ENCODE measurements around the gene NDUFA8. TPM values are rescaled to one million over a fixed set of nuclear protein-coding genes. Genes with fewer than 3 reads are reported as not detected.

Gene NDUFA8
- total RNA-seq, 1 donor from 2014 or later = 46.1 TPM

DNA sequence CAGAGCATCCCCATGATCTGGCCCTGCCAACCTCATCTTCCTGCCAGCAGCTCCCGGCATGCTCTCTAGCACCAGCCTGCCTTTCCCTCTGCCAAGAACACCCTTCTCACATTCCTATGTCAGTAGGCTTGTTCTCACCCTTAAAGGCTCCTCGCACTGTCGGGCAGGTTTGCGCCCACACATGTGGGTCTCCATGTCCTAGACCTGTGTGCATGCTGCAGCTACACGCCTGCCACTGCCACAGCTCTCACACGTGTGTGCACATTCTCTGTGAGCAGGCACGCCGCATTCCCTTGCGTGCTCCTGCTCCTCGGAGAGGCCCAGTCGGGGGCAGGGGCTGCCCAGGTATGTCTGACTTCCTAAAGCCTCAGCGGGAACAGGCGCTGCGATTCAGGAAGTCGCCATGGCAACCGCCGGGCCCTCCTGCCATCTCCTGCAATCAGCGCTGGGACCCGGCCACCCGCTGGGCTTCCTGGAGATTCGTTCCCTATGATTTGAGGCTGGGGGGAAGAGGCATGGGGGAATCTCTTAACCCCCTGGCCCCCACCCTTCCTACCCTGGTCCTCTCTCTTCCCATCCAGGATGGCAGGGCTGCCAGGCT, 28.1 kb downstream of the NDUFA8 start:
- Mint-ChIP-seq H3K36me3 (ENCODE audit: unreplicated experiment) (no peaks in the 10 kb centered on the region), H3K4me3 (ENCODE audit: unreplicated experiment) (no peak overlapping the region), H3K27me3 (ENCODE audit: unreplicated experiment) (peaks cover 6% of the 10 kb centered on the region), H3K9me3 (ENCODE audit: unreplicated experiment) (no peaks in the 10 kb centered on the region), H3K4me1 (ENCODE audit: low read depth, unreplicated experiment) (no peaks in the 10 kb centered on the region), H3K27ac (ENCODE audit: unreplicated experiment) (no peak overlapping the region)
- TF ChIP-seq, protein P1, sequence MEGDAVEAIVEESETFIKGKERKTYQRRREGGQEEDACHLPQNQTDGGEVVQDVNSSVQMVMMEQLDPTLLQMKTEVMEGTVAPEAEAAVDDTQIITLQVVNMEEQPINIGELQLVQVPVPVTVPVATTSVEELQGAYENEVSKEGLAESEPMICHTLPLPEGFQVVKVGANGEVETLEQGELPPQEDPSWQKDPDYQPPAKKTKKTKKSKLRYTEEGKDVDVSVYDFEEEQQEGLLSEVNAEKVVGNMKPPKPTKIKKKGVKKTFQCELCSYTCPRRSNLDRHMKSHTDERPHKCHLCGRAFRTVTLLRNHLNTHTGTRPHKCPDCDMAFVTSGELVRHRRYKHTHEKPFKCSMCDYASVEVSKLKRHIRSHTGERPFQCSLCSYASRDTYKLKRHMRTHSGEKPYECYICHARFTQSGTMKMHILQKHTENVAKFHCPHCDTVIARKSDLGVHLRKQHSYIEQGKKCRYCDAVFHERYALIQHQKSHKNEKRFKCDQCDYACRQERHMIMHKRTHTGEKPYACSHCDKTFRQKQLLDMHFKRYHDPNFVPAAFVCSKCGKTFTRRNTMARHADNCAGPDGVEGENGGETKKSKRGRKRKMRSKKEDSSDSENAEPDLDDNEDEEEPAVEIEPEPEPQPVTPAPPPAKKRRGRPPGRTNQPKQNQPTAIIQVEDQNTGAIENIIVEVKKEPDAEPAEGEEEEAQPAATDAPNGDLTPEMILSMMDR (IDR thresholded peaks at IDR 0.05; ENCODE audit: partially characterized antibody, unreplicated experiment) = no peak
- DNase-seq = peak; percentile 57

DNA sequence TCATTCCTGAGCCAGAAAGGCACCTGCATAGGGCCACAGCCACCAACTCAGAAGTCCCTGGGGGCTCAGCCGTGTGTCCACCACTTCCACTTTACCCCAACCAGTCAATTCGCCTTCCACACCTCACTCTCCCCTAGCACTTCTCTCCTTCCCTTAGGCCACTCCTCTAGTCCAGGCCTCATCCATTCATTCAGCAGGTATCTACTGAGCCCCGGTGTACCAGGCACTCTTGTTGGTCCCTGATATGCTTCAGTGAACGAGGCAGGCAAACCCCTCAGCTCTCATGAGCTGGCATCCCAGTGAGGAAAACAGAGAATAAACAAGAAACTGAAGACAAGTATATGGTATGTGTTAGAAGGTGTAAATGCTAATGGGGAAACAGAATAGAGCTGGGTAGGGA, 28.7 kb downstream of the NDUFA8 start:
- TF ChIP-seq, protein P1 (IDR thresholded peaks at IDR 0.05; ENCODE audit: partially characterized antibody, unreplicated experiment) = no peak
- no peak for DNase-seq
- H3K9me3 Mint-ChIP-seq (ENCODE audit: unreplicated experiment) = peaks cover 2% of the 10 kb centered on the region
- H3K27me3 Mint-ChIP-seq (ENCODE audit: unreplicated experiment) = peaks cover 12% of the 10 kb centered on the region
- no peak overlapping the region for H3K4me3 Mint-ChIP-seq (ENCODE audit: unreplicated experiment)
- no peak overlapping the region for H3K27ac Mint-ChIP-seq (ENCODE audit: unreplicated experiment)
- no peaks in the 10 kb centered on the region for H3K4me1 Mint-ChIP-seq (ENCODE audit: low read depth, unreplicated experiment)
- no peaks in the 10 kb centered on the region for H3K36me3 Mint-ChIP-seq (ENCODE audit: unreplicated experiment)

DNA sequence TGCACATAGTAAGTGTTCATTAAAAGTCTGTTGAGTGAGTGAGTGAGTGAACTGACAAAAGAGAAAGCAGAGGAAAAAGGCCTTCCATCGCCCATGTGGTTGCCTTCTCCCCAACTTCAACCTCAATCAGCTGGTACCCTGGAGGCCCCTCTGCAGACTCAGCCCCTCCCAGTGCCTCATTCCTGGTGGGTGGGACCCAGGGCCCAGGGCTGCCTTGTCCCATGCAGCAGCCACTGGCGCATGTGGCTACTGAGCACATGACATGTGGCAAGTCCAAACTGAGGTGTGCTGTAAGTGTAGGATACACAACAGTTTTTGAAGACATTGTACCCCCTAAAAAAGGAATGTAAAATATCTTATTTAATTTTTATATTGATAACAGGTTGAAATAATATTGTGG, 29.6 kb downstream of the NDUFA8 start:
- TF ChIP-seq, protein P1 (IDR thresholded peaks at IDR 0.05; ENCODE audit: partially characterized antibody, unreplicated experiment) = no peak
- H3K27me3 Mint-ChIP-seq (ENCODE audit: unreplicated experiment) = peaks cover 21% of the 10 kb centered on the region
- H3K9me3 Mint-ChIP-seq (ENCODE audit: unreplicated experiment) = peaks cover 2% of the 10 kb centered on the region
- H3K27ac Mint-ChIP-seq (ENCODE audit: unreplicated experiment) = no peak overlapping the region
- no peaks in the 10 kb centered on the region for H3K36me3 Mint-ChIP-seq (ENCODE audit: unreplicated experiment)
- no peak overlapping the region for H3K4me3 Mint-ChIP-seq (ENCODE audit: unreplicated experiment)
- H3K4me1 Mint-ChIP-seq (ENCODE audit: low read depth, unreplicated experiment) = no peaks in the 10 kb centered on the region
- DNase-seq = no peak

DNA sequence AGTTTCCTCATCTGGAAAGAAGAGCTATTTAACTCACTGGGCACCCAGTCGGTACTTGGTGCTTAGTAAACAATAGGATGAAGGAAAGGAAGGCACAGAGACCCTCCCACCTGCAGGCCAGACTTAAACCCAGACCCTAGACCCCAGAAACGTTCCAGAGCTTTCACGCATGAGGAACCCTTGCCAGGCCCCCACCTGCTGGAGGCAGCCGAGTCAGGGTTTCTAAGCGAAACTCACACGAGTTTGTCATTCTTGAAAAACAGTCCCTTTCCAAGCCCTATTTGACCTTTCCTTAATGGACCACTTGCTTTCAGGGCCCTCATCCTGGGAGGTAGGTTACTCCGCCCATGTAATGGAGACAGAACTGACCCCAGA, 30.6 kb downstream of the NDUFA8 start:
- H3K4me3 Mint-ChIP-seq (ENCODE audit: unreplicated experiment) = no peak overlapping the region
- H3K36me3 Mint-ChIP-seq (ENCODE audit: unreplicated experiment) = no peaks in the 10 kb centered on the region
- TF ChIP-seq, protein P1 (IDR thresholded peaks at IDR 0.05; ENCODE audit: partially characterized antibody, unreplicated experiment) = no peak
- H3K27me3 Mint-ChIP-seq (ENCODE audit: unreplicated experiment) = peaks cover 23% of the 10 kb centered on the region
- H3K9me3 Mint-ChIP-seq (ENCODE audit: unreplicated experiment) = peaks cover 6% of the 10 kb centered on the region
- H3K4me1 Mint-ChIP-seq (ENCODE audit: low read depth, unreplicated experiment) = no peaks in the 10 kb centered on the region
- no peak for DNase-seq
- H3K27ac Mint-ChIP-seq (ENCODE audit: unreplicated experiment) = no peak overlapping the region

DNA sequence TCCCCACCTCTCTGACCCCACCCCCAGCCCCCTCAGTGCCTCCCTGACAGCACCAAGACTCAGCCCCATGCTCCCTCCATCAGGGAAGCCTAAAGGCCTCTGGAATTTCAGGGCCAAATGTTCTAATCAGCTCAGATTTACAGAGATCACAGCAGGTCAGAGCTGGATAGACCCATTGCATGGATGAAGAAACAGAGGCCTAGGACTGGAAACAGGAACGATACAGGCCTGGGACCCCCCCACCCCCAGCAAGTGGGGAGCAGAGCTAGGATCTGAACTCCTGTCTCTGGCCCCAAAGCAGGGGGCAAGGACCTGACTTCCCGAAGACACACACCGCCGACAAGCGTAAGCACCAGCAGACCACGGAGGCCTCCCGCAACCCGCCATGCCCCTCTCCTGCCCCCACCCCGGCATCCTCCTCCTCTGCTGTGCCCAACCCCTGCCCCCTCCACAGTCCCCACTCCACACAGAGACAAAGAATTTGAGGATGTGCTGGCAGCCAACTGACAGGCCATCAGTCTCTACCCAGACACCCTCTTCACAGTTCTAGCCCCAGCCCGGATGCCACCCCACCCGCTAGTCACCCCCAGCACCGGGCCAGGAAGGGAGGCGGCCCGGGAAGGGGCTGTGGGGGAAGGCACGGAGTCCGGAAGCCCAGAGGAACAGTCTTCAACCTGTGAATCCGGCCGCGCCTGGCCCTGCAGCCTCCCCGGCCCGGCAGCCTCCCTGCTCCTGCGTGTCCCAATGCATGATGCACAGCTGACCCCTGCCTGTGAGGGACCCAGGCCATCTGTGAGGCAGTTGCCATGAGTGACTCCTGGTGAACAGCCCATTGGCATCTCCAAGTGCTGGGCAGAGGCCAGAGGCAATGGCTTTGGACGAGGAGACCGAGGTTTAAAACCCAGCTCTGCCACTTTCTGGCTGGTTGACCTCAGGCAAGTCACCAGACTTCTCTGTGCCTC, 31.3 kb downstream of the NDUFA8 start:
- Mint-ChIP-seq H3K4me1 (ENCODE audit: low read depth, unreplicated experiment) (no peaks in the 10 kb centered on the region), H3K4me3 (ENCODE audit: unreplicated experiment) (no peak overlapping the region), H3K27ac (ENCODE audit: unreplicated experiment) (no peak overlapping the region), H3K9me3 (ENCODE audit: unreplicated experiment) (peaks cover 6% of the 10 kb centered on the region), H3K36me3 (ENCODE audit: unreplicated experiment) (no peaks in the 10 kb centered on the region), H3K27me3 (ENCODE audit: unreplicated experiment) (peaks cover 23% of the 10 kb centered on the region)
- DNase-seq = peak; percentile 22
- TF ChIP-seq, protein P1 (IDR thresholded peaks at IDR 0.05; ENCODE audit: partially characterized antibody, unreplicated experiment) = no peak

All from glutamatergic neuron (in vitro differentiated cells).